IPS-15b (cell line): ENCODE data around the gene NUDCD3.
"Not testable (repeated sequence)": the region's sequence is repeated elsewhere in the genome, so short reads cannot be mapped to it uniquely, and the experiment has no call there.

Source experiments
- H3K27me3 ChIP-seq: one replicate; pipeline ENCODE4 v1.6.1; 2013; ENCODE audit warnings: low read length; ENCODE audit not compliant: control insufficient read depth, insufficient read depth
- H3K36me3 ChIP-seq: one replicate; pipeline ENCODE4 v1.6.1; 2013; ENCODE audit warnings: low read length; ENCODE audit not compliant: control insufficient read depth, insufficient read depth
- H3K4me1 ChIP-seq: one replicate; pipeline ENCODE4 v1.6.1; 2013; ENCODE audit warnings: mild to moderate bottlenecking, low read length; ENCODE audit not compliant: control insufficient read depth, insufficient read depth
- H3K4me3 ChIP-seq: one replicate; pipeline ENCODE4 v1.5.1; 2013; ENCODE audit warnings: low read depth, low read length
- H3K9ac ChIP-seq: one replicate; pipeline ENCODE4 v1.6.1; 2013; ENCODE audit warnings: low read depth, mild to moderate bottlenecking, low read length
- H3K9me3 ChIP-seq: one replicate; pipeline ENCODE4 v1.6.1; 2013; ENCODE audit warnings: mild to moderate bottlenecking, low read length; ENCODE audit not compliant: control insufficient read depth, insufficient read depth

NUDCD3 gene

GRCh38 chr7:44511863-44512468 is 21.5 kb upstream of the NUDCD3 start:
- H3K9ac ChIP-seq: no peak overlapping the region
- H3K4me3 ChIP-seq: no peak overlapping the region
- H3K27me3 ChIP-seq: no peaks in the 10 kb centered on the region

GRCh38 chr7:44511236-44511635 is 20.8 kb upstream of the NUDCD3 start:
- Histone ChIP-seq H3K4me3 (no peak overlapping the region), H3K27me3 (no peaks in the 10 kb centered on the region), H3K4me1 (no peaks in the 10 kb centered on the region), H3K36me3 (no peaks in the 10 kb centered on the region), H3K9ac (no peak overlapping the region), H3K9me3 (no peaks in the 10 kb centered on the region)

More at GRCh38 chr7:44511863-44512468, 21.5 kb upstream of the NUDCD3 start:
- Histone ChIP-seq H3K9me3 (no peaks in the 10 kb centered on the region), H3K4me1 (no peaks in the 10 kb centered on the region), H3K36me3 (no peaks in the 10 kb centered on the region)

- Histone ChIP-seq H3K9me3 (no peaks in the 10 kb centered on the region), H3K4me1 (no peaks in the 10 kb centered on the region)
These were observed 18.0 kb upstream of the NUDCD3 start for GRCh38 chr7:44508328-44509030.

GRCh38 chr7:44506592-44507288 is 16.3 kb upstream of the NUDCD3 start:
- H3K27me3 ChIP-seq, H3K4me1 ChIP-seq, H3K36me3 ChIP-seq: not testable (repeated sequence)

More at GRCh38 chr7:44508328-44509030, 18.0 kb upstream of the NUDCD3 start:
- Histone ChIP-seq H3K27me3 (no peaks in the 10 kb centered on the region), H3K9ac (no peak overlapping the region), H3K4me3 (no peak overlapping the region), H3K36me3 (no peaks in the 10 kb centered on the region)

GRCh38 chr7:44505595-44505994 is 15.1 kb upstream of the NUDCD3 start:
- Histone ChIP-seq H3K4me3 (no peak overlapping the region), H3K4me1 (no peaks in the 10 kb centered on the region), H3K27me3 (no peaks in the 10 kb centered on the region), H3K9ac (no peak overlapping the region), H3K9me3 (no peaks in the 10 kb centered on the region), H3K36me3 (no peaks in the 10 kb centered on the region)

More at GRCh38 chr7:44506592-44507288, 16.3 kb upstream of the NUDCD3 start:
- not testable (repeated sequence) for H3K4me3 ChIP-seq, H3K9ac ChIP-seq, H3K9me3 ChIP-seq

- Histone ChIP-seq H3K9me3 (no peaks in the 10 kb centered on the region), H3K27me3 (no peaks in the 10 kb centered on the region)
These were observed 7.9 kb upstream of the NUDCD3 start for GRCh38 chr7:44498230-44498954.

GRCh38 chr7:44497155-44498027 is 6.9 kb upstream of the NUDCD3 start:
- H3K36me3 ChIP-seq: no peaks in the 10 kb centered on the region
- no peak overlapping the region for H3K9ac ChIP-seq
- H3K4me1 ChIP-seq: no peaks in the 10 kb centered on the region
- H3K27me3 ChIP-seq: no peaks in the 10 kb centered on the region
- H3K9me3 ChIP-seq: no peaks in the 10 kb centered on the region
- H3K4me3 ChIP-seq: no peak overlapping the region

More at GRCh38 chr7:44498230-44498954, 7.9 kb upstream of the NUDCD3 start:
- Histone ChIP-seq H3K4me1 (no peaks in the 10 kb centered on the region), H3K9ac (no peak overlapping the region), H3K4me3 (no peak overlapping the region), H3K36me3 (no peaks in the 10 kb centered on the region)

- Histone ChIP-seq H3K27me3 (no peaks in the 10 kb centered on the region), H3K4me3 (no peak overlapping the region), H3K9ac (no peak overlapping the region), H3K4me1 (no peaks in the 10 kb centered on the region), H3K9me3 (no peaks in the 10 kb centered on the region), H3K36me3 (no peaks in the 10 kb centered on the region)
These were observed 5.9 kb upstream of the NUDCD3 start for GRCh38 chr7:44496385-44496784.

- H3K4me3 ChIP-seq: no peak overlapping the region
- H3K27me3 ChIP-seq: no peaks in the 10 kb centered on the region
- H3K9ac ChIP-seq: no peak overlapping the region
- no peaks in the 10 kb centered on the region for H3K4me1 ChIP-seq
- no peaks in the 10 kb centered on the region for H3K9me3 ChIP-seq
- H3K36me3 ChIP-seq: no peaks in the 10 kb centered on the region
These were observed 4.5 kb upstream of the NUDCD3 start for GRCh38 chr7:44494960-44495359.

GRCh38 chr7:44491229-44491628 is 771 bp upstream of the NUDCD3 start:
- Histone ChIP-seq H3K36me3 (no peaks in the 10 kb centered on the region), H3K4me1 (no peaks in the 10 kb centered on the region)

GRCh38 chr7:44489955-44490350 is 505 bp downstream of the NUDCD3 start:
- peaks cover under 1% of the 10 kb centered on the region for H3K36me3 ChIP-seq
- H3K4me3 ChIP-seq: peak overlapping the region; percentile 98
- H3K9me3 ChIP-seq: no peaks in the 10 kb centered on the region
- no peaks in the 10 kb centered on the region for H3K27me3 ChIP-seq
- H3K9ac ChIP-seq: peak overlapping the region; percentile 98
- H3K4me1 ChIP-seq: no peaks in the 10 kb centered on the region

More at GRCh38 chr7:44491229-44491628, 771 bp upstream of the NUDCD3 start:
- no peaks in the 10 kb centered on the region for H3K27me3 ChIP-seq
- peak overlapping the region; percentile 98 for H3K9ac ChIP-seq
- peak overlapping the region; percentile 98 for H3K4me3 ChIP-seq
- no peaks in the 10 kb centered on the region for H3K9me3 ChIP-seq
